Islet of Langerhans (tissue), 1 donor: ENCODE results near the gene GNPNAT1.

Source experiments
- FAIRE-seq: peaks from one replicate; lab custom pipeline; 2011; peaks lifted over from hg19 to GRCh38; lab: Jason Lieb, UNC

Gene GNPNAT1

DNA sequence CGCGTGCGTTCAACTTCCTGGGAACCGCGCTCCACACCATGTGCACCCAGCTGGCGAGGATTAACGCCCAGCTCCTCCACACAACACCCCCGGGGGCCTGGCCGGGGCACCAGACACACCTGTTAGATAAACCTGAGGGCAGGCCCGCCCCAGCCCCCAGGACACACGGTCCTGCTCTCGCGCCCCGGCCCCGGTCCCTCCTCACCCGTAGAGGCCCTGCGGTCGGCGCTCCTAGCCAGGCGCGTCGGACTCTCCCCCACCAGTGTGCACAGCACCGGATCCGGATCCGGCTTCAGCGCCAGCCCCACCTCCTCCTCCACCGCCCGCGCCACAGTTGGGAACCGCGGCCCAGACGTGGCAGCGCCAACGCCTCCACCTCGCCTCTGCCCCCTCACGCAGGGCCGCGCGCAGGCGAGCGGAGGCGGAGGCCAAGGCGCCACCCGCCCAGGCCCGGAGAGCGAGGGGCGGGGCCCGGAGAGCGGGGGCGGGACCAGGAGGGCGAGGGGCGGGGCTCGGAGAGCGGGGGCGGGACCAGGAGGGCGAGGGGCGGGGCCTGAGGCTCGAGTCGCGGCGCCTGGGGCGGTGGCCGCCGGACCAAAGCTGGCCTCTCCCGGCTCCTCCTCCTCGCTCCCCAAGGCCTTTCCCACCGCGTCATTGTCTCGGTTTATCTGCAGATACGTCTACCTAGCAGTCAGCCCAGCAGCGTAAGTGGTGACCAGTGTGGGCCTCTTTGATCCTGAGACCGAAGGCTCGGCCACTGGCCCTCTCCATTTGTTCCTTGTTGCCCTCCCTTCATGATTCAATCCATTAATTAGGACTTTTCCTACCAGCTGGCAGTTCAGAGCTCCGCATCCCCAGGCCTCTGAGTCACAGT, at the start of gene GNPNAT1:
GNPNAT1 (minus strand) TSS at position 385 of the 874 bp plus-strand sequence. CDS start 6,957 bp downstream, outside the sequence.
- FAIRE-seq: no peak

GRCh38 chr14:52840877-52841276, 49.5 kb upstream of the GNPNAT1 start:
- FAIRE-seq: no peak

DNA sequence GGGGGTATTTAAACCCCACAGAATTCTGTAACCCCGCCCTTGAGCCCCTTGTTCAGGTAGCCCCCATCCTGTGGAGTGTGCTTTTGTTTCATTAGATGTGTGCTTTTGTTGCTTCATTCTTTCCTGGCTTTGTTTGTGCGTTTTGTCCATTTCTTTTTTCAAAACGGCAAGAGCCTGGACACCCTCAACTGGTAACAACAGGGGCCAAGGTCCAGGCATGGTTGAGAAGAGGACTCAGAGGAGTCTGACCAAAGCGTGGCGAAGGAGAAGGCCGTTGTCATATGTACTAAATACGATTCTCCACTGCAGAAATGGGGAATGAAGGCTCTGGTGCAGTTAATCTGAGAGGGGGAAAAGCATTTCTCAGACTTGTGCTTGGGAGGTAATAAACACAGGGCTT, 46.0 kb upstream of the GNPNAT1 start:
- no peak for FAIRE-seq

DNA sequence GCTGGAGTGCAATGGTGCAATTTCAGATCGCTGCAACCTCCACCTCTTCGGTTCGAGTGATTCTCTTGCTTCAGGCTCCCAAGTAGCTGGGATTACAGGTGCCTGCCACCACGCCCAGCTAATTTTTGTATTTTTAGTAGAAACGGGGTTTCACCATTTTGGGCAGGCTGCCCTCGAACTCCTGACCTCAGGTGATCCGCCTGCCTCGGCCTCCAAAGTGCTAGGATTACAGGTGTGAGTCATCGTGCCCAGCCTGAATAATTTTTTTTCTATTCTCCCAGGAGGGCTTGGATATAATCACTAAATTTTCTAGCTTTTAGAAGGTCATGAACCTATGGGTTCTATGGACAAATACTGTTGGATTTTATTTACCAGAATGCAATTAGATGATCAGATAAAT, 44.7 kb upstream of the GNPNAT1 start:
- no peak for FAIRE-seq

GRCh38 chr14:52835122-52835903, 43.9 kb upstream of the GNPNAT1 start:
- FAIRE-seq: peak; percentile 38

DNA sequence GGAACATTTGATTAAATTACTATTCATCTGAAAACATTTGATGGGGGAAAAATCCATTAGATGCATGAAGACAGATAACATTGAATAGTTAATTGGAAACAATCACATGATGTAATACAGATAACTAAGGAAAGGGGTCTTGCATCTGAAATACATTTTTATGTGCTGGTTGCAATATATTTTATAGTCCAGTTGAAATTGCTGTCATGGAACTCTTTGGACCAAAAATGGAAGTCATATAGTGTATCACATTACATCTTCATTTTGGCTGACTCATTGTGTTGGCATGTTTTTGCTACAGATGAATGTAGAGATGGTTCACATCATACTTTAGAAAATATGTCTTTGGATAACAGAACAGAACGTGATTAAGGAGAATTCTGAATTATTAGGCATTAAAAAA, 43.0 kb upstream of the GNPNAT1 start:
- FAIRE-seq: no peak

GRCh38 chr14:52833891-52834290, 42.5 kb upstream of the GNPNAT1 start:
- no peak for FAIRE-seq

DNA sequence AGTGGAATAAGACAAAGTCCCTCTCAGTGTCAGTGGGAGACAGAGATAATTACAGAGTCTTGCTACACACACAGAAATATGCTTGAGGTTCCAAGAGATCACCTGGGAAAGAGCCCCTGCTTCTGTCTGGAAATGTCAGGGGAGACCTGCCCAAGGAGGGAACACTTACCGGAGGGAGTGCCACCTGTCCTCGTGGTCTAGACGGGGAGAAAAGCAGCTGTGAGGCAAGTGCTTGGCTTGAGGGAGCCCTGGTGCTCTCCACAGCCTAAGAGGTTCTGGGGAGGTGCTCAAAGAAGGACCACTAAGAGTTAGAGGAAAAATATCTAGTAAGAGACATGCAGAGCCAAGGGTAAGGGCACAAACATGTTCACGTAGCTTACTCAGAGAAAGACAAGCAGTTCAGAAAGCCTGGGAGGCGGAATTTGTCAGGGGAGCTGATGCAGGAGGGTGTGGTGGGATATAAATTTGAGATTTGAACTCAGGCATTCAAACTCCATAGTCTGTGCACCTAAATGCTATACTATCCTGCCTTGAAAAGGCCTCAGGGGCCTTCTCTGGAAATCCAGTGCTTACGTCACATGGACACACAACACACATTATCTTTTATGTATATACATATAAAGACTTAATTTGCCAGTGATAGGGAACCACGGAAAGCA, 38.2 kb upstream of the GNPNAT1 start:
- FAIRE-seq: no peak

GRCh38 chr14:52827426-52827825, 36.0 kb upstream of the GNPNAT1 start:
- no peak for FAIRE-seq

DNA sequence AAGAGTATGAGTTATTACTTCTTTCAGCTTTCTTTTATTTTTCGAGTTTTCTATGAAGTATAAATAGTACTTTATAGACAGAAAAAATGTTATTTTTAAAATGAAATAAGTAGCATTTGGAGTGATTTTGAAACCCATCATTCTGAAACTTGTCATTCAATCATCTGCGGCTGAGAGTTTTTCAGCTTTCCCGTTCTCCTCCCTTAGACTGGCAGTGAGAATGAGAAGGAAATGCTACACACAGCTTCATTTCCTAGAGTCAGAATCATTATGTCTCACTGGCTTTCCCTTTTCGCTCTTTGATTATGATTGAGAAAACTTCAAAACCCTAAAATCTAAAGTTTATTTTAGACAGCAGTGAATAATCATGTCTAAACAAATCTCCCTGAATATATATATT, 33.7 kb upstream of the GNPNAT1 start:
- no peak for FAIRE-seq

GRCh38 chr14:52824462-52824861, 33.1 kb upstream of the GNPNAT1 start:
- no peak for FAIRE-seq

DNA sequence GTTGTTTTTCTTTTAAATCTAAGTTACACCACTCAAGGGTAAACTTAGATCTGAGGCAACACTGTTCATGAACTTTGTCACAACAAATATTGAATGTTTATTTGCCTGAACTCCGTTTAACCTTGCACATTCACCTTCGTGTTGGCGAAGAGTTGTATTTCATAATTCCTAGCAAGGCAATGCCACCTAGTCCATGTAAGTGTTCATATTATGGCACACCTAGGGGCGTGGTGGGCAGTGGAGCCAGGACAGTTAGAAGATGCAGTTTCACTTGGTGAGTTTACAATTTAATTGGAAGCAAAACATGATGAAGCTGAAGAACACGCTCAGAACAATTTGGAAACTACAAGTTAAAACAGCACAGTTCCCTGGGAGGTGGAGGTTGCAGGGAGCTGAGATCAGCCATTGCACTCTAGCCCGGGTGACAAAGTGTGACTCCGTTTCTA, 30.4 kb upstream of the GNPNAT1 start:
- no peak for FAIRE-seq

DNA sequence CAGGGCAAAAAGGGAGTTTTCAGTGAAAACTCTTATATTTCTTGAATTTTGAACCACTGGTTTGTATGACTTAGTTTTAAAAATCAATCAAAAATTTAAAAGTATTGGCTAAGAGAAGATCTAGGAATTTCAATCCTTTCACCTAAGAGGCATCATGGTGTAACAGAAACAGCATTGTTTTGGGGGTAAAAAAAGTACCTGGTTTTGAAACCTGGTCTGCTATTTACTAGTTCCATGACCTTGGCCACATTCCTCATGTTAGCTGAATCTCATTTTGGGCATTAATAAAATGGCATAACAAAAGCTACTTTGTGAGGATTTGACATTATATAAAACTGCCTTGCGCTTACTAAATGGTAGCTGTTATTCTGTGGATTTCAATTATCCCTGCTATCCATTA, 16.7 kb upstream of the GNPNAT1 start:
- no peak for FAIRE-seq

GRCh38 chr14:52806115-52806514, 14.7 kb upstream of the GNPNAT1 start:
- no peak for FAIRE-seq

DNA sequence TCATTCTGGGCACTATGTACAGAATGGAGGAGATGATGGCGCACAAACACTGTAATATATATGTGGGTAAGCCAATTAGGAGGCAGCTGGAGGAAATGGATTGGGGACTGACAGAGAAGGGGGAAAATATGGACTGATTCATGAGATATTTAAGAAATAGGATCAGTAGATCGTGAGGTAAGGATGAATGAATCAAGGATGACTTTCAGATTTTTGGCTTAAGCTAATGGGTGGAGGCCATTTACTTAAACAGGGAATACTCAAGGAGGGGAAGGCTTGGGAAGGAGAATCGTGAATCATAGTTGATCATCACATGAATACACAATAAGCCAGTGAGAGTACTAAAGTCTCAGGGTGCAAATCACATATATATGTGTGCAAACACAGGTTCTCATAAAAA, 11.2 kb upstream of the GNPNAT1 start:
- no peak for FAIRE-seq

DNA sequence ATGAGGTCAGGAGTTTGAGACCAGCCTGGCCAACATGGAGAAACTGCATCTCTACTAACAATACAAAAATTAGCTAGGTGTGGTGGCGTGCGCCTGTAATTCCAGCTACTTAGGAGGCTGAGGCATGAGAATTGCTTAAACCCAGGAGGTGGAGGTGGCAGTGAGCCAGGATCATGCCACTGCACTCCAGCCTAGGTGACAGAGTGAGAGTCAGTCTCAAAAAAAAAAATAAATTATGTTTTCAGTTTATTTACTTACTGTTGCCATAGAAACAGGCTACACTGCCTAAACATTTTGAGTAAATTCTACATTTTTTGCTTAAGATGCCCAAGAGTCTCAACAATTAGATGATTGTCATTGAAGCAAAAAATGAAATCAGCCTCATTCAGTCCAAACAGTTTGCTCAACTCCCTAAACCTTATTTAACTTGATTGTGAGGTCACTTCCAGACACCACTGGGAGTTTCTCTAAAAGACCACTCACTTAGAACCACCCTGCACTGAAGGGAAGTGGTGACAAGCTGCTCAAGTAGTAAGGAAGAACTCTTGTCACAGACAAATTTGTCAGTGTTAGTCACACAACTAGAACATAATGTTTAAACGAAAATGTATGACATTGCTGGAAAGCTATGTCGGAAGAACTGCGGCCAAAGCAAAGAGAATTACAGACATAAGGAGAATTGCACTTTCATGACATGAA, 9.8 kb upstream of the GNPNAT1 start:
- FAIRE-seq: no peak

DNA sequence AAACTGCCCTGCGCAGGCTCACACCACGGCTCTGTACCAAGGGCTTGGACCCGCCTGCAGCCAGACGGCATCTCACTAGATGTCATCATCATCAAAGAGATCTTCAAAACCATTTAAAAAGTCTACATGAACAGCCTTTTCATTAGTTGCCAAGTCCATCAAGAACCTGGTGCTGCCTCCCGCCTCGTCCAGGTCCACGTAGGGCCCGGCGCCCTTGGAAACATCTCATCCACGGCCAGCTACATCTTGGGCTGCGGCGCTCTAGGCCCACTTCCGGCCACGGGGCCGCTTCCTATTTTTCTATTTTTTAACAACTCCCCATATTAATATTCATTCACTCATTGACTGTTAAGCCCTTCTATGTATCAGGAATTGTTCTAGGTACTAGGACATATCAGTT, 7.4 kb upstream of the GNPNAT1 start:
- no peak for FAIRE-seq

- FAIRE-seq: no peak
Observed at GRCh38 chr14:52797653-52798052, 6.2 kb upstream of the GNPNAT1 start.

DNA sequence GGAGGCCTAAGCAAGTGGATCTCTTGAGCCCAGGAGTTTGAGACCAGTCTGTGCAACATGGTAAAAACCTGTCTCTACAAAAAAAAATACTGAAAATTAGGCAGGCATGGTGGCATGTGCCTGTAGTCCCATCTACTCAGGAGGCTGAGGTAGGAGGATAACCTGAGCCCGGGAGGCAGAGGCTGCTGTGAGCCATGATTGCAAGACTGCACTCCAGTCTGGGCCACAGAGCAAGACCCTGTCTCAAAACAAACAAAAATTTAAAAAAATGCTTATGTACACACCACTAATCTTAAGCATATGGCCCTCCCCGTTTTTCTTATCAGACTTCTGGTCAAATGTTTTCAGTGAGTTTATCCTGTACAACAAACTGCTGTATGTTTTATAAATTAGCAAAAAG, 1.7 kb upstream of the GNPNAT1 start:
- FAIRE-seq: no peak

DNA sequence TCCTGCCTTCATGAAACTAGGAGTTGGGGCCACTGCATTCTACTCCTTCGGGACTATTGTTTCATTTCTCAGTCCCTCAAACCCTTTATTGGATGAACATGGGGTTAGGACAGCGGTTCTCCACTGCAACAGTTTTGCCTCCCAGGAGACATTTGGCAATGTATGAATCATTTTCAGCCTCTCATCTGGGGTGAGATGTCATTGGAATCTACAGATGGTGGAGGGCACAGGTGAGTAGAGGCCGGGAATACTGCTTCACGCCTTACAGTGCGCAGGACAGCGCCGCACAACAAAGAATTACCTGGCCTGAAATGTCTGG, 649 bp upstream of the GNPNAT1 start:
- no peak for FAIRE-seq

GRCh38 chr14:52790756-52791222, 618 bp downstream of the GNPNAT1 start:
- FAIRE-seq: no peak

- no peak for FAIRE-seq
Observed at GRCh38 chr14:52790011-52790755, 1.2 kb downstream of the GNPNAT1 start.
